Small intestine (tissue), 7 donors: ENCODE measurements around the gene HSPG2. TPM values are rescaled to one million over a fixed set of nuclear protein-coding genes. Genes with fewer than 3 reads are reported as not detected.
"Not testable (repeated sequence)": the region's sequence is repeated elsewhere in the genome, so short reads cannot be mapped to it uniquely, and the experiment has no call there.

Experiments
- DNase-seq, 2 donors: peaks; one replicate each; pipeline versions ENCODE4 v3.0.0 to v3.0.0-alpha.2; 2013
- FAIRE-seq: peaks from 2 replicates; lab custom pipeline; 2012; peaks lifted over from hg19 to GRCh38; lab: Jason Lieb, UNC
- H3K27ac ChIP-seq, 3 donors: one replicate each; pipeline ENCODE4 v1.5.1; 2013; ENCODE audit warnings: low read length in 2 of 3, mild to moderate bottlenecking in 2 of 3, control low read depth in 1 of 3, inconsistent platforms in 1 of 3, low read depth in 1 of 3, moderate library complexity in 1 of 3
- H3K27me3 ChIP-seq, 3 donors: one replicate each; pipeline ENCODE4 v1.6.1; 2013; ENCODE audit warnings: low read length in 3 of 3, inconsistent platforms in 1 of 3; ENCODE audit not compliant: control insufficient read depth in 3 of 3, insufficient read depth in 3 of 3
- H3K36me3 ChIP-seq, 3 donors: one replicate each; pipeline ENCODE4 v1.6.1; 2013; ENCODE audit warnings: low read length in 3 of 3, inconsistent platforms in 1 of 3, low read depth in 1 of 3, mild to moderate bottlenecking in 1 of 3, moderate library complexity in 1 of 3; ENCODE audit not compliant: control insufficient read depth in 3 of 3, insufficient read depth in 2 of 3
- H3K4me1 ChIP-seq, 3 donors: one replicate each; pipeline ENCODE4 v1.6.1; 2013; ENCODE audit warnings: low read length in 2 of 3, inconsistent platforms in 1 of 3, low read depth in 1 of 3, mild to moderate bottlenecking in 1 of 3, moderate library complexity in 1 of 3; ENCODE audit not compliant: control insufficient read depth in 3 of 3, insufficient read depth in 2 of 3
- H3K4me3 ChIP-seq, 3 donors: one replicate each; pipeline ENCODE4 v1.5.1; 2013; ENCODE audit warnings: low read length in 3 of 3, control low read depth in 1 of 3, inconsistent platforms in 1 of 3, low read depth in 1 of 3, mild to moderate bottlenecking in 1 of 3, moderate library complexity in 1 of 3
- H3K9me3 ChIP-seq, 2 donors: one replicate each; pipeline ENCODE4 v1.6.1; 2013; ENCODE audit warnings: low read depth in 1 of 2, low read length in 1 of 2; ENCODE audit not compliant: control insufficient read depth in 2 of 2, insufficient read depth in 1 of 2
- WGBS, 3 donors: extraction: QIAGEN DNeasy Blood & Tissue Kit; methylation state at CpG; one replicate each; pipeline ENCODE4 v1.1.7; 2013; 5-methylcytosine and 5-hydroxymethylcytosine counted together
- polyA plus RNA-seq, 4 donors: library from polyadenylated mRNA; stranded (reverse) in 3 of 4; unstranded in 1 of 4; fragments of 200-250 nt in 3 of 4; fragments of 120-200 nt in 1 of 4; gene quantifications; one replicate each; pipeline versions ENCODE4 v1.2.1 to v1.2.3, GENCODE V29; 2013
- donor health status: healthy with polysubstance abuse.
- donor health status: control.
- donor health status: control.
- donor health status: Bipolar disorder and iron deficiency.
- donor health status: healthy.

Gene HSPG2
- polyA plus RNA-seq, 4 donors, result 3.6 to 82.3 (median 36.3) TPM

GRCh38 chr1:21830792-21831453, 106.2 kb downstream of the HSPG2 start:
- 92 to 95% (median 94%) methylated on average over 23 of the region's 23 CpGs for WGBS, 3 donors
- no peaks in the 10 kb centered on the region for H3K27me3 ChIP-seq
- DNase-seq, result no peak
- no peak for FAIRE-seq
- H3K27ac ChIP-seq, result no peak overlapping the region
- H3K4me1 ChIP-seq, result no peaks in the 10 kb centered on the region
- peaks cover 13 to 94% (median 18%) of the 10 kb centered on the region in 3 donors for H3K36me3 ChIP-seq
- no peak overlapping the region for H3K4me3 ChIP-seq
- H3K9me3 ChIP-seq, result peaks cover 0 to 17% of the 10 kb centered on the region in 2 donors

DNA sequence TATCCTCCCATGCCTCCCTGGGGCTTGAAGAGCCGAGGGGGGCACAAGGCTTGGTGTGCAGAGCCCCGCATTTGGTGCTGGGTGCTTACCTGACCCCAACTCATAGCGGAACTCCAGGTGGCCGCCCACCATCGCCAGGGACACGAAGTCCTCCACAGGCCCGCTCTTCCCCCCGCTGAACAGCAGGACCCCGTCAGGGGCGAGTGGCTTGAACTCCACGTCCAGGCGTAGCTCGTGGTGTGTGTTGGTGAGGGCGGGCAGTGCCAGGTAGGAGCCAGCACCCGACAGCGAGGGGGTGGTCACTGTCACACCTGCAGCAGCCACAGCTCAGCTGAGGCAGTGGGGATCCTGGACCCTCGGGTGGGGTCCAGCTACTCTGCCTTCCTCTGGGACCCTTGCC, 107.8 kb downstream of the HSPG2 start:
- FAIRE-seq (no peak), DNase-seq (no peak)
- Histone ChIP-seq H3K27me3 (no peaks in the 10 kb centered on the region), H3K36me3 (peaks cover 11 to 91% (median 13%) of the 10 kb centered on the region in 3 donors), H3K4me1 (no peaks in the 10 kb centered on the region), H3K27ac (no peak overlapping the region), H3K9me3 (peaks cover 0 to 5% of the 10 kb centered on the region in 2 donors), H3K4me3 (no peak overlapping the region)
- WGBS, 3 donors, result 91 to 96% (median 91%) methylated on average over 17 of the region's 17 CpGs

GRCh38 chr1:21828506-21829210, 108.5 kb downstream of the HSPG2 start:
- no peaks in the 10 kb centered on the region for H3K4me1 ChIP-seq
- H3K27me3 ChIP-seq, result no peaks in the 10 kb centered on the region
- FAIRE-seq (no peak), DNase-seq (no peak)
- no peak overlapping the region for H3K4me3 ChIP-seq
- H3K27ac ChIP-seq, result no peak overlapping the region
- 91 to 94% (median 92%) methylated on average over 27 to 28 of the region's 28 CpGs for WGBS, 3 donors
- H3K36me3 ChIP-seq, result peaks cover 8 to 91% (median 11%) of the 10 kb centered on the region in 3 donors
- no peaks in the 10 kb centered on the region for H3K9me3 ChIP-seq

DNA sequence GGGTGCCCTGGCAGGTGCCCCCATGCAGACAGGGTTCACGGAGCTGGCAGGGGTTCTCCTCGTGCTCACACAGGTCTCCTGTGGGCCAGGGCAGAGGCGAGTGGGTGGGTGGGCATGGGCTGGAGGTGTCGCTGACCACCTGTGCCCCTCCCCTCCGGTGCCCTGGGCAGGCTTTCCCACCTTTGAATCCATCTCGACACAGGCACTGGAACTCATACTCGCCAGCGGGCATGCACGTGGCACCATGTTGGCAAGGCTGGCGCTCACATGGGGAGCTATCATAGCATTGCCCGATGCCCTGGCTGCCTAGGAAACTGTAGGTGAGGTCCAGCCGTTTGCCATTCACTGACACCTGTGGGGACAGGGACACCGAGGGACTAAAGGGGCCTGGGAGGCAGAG, 109.0 kb downstream of the HSPG2 start:
- FAIRE-seq (no peak), DNase-seq (no peak)
- H3K36me3 ChIP-seq, result peaks cover 8 to 91% (median 15%) of the 10 kb centered on the region in 3 donors
- H3K27me3 ChIP-seq, result no peaks in the 10 kb centered on the region
- WGBS, 3 donors, result 85 to 93% (median 92%) methylated on average over 11 to 13 of the region's 13 CpGs
- no peaks in the 10 kb centered on the region for H3K9me3 ChIP-seq
- no peaks in the 10 kb centered on the region for H3K4me1 ChIP-seq
- H3K4me3 ChIP-seq, result no peak overlapping the region
- H3K27ac ChIP-seq, result no peak overlapping the region

- FAIRE-seq (no peak), DNase-seq (no peak)
- Histone ChIP-seq H3K4me3 (no peak overlapping the region), H3K27me3 (no peaks in the 10 kb centered on the region), H3K27ac (no peak overlapping the region), H3K9me3 (no peaks in the 10 kb centered on the region), H3K4me1 (no peaks in the 10 kb centered on the region), H3K36me3 (peaks cover 3 to 91% (median 16%) of the 10 kb centered on the region in 3 donors)
- WGBS, 3 donors, result 92 to 96% (median 93%) methylated on average over 5 of the region's 5 CpGs
These were observed 109.9 kb downstream of the HSPG2 start for GRCh38 chr1:21827141-21827679.

- peaks cover 4 to 92% (median 16%) of the 10 kb centered on the region in 3 donors for H3K36me3 ChIP-seq
These were observed 110.4 kb downstream of the HSPG2 start for GRCh38 chr1:21826694-21827093.

DNA sequence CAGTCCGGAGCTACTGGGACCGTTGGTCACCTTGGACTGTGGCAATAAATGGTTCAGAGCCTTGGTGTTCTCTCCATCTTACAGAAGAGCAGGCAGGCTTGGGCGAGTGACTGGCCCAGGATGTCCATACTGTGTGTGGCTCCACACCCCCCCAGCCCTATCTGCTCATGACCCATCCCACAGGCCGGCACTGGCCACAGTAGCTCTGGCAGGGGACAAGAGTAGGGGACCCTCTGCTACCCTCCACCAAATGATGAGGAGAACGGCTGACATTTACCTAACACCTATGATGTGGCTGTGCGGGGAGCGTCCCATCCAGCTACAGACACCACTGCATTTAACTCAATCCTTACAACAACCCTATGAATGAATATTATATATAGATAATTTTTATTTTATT, 111.7 kb downstream of the HSPG2 start:
- H3K4me1 ChIP-seq, result no peaks in the 10 kb centered on the region
- no peak for DNase-seq
- H3K27ac ChIP-seq, result no peak overlapping the region
- H3K4me3 ChIP-seq, result no peak overlapping the region
- no peaks in the 10 kb centered on the region for H3K9me3 ChIP-seq
- H3K27me3 ChIP-seq, result no peaks in the 10 kb centered on the region
- H3K36me3 ChIP-seq, result peaks cover 4 to 90% (median 16%) of the 10 kb centered on the region in 3 donors
- no peak for FAIRE-seq
- WGBS, 3 donors, result 89 to 92% (median 91%) methylated on average over 7 of the region's 7 CpGs

More at GRCh38 chr1:21826694-21827093, 110.4 kb downstream of the HSPG2 start:
- not testable (repeated sequence) for H3K27me3 ChIP-seq, DNase-seq, H3K27ac ChIP-seq, H3K4me3 ChIP-seq, FAIRE-seq, H3K4me1 ChIP-seq, H3K9me3 ChIP-seq
- WGBS, 3 donors, result 92 to 95% (median 95%) methylated on average over 10 of the region's 10 CpGs

- FAIRE-seq, result no peak
- Histone ChIP-seq H3K4me1 (no peaks in the 10 kb centered on the region), H3K4me3 (no peak overlapping the region), H3K27me3 (no peaks in the 10 kb centered on the region), H3K36me3 (peaks cover 4 to 86% (median 16%) of the 10 kb centered on the region in 3 donors), H3K9me3 (no peaks in the 10 kb centered on the region), H3K27ac (no peak overlapping the region)
- 94 to 98% (median 94%) methylated on average over 2 of the region's 2 CpGs for WGBS, 3 donors
- no peak for DNase-seq
These were observed 112.2 kb downstream of the HSPG2 start for GRCh38 chr1:21824926-21825325.
